GM12878 (cell line): Measurements from ENCODE around the gene GNG12. TPM values are rescaled to one million over a fixed set of nuclear protein-coding genes. Genes with fewer than 3 reads are reported as not detected.

Experiments
- ATAC-seq: fragments of 200-7000 bp; cut with Tn5 transposase; 3 replicates; pipeline ENCODE4 v1.9.1; 2020; ENCODE audit warnings: mild to moderate bottlenecking, moderate library complexity
- BruUV-seq: library from RNA; stranded (reverse); fragments of 400-500 nt; replicated peaks from 2 replicates; lab custom pipeline; 2021; lab: Mats Ljungman, UMichigan
- CTCF ChIA-PET: fragments of 300-600 bp; sonication (Branson Sonifier 250); formaldehyde crosslinking; extraction: SDS; loops from one replicate; lab custom pipeline; 2021; ENCODE audit warnings: inconsistent platforms; lab: Yijun Ruan, JAX
- POLR2A ChIA-PET: fragments of 350-600 bp; formaldehyde crosslinking; extraction: SDS; loops from one replicate; lab custom pipeline; 2021; ENCODE audit warnings: inconsistent platforms; lab: Charles Lee
- RAD21 ChIA-PET: fragments of 300-600 bp; sonication (Branson Sonifier 250); formaldehyde crosslinking; loops from one replicate; lab custom pipeline; 2023; ENCODE audit warnings: antibody characterized with exemption; ENCODE audit not compliant: unreplicated experiment; lab: Charles Lee
- SMC1A ChIA-PET: fragments of 300-600 bp; sonication (Branson Sonifier 250); formaldehyde crosslinking; loops from one replicate; lab custom pipeline; 2023; ENCODE audit not compliant: unreplicated experiment, uncharacterized antibody; lab: Charles Lee
- DNase-seq: peaks from one replicate; pipeline ENCODE4 v3.0.0-alpha.2; 2011; ENCODE audit warnings: low read depth, low spot score
- FAIRE-seq: peaks from 3 replicates; lab custom pipeline; 2011; peaks lifted over from hg19 to GRCh38; lab: Jason Lieb, UNC
- H2AFZ ChIP-seq: 2 replicates; pipeline ENCODE4 v1.6.0; 2011; ENCODE audit warnings: low read depth, low read length, control low read depth; ENCODE audit not compliant: control insufficient read depth
- H3K27ac ChIP-seq: 2 replicates; pipeline ENCODE4 v1.5.1; 2011; ENCODE audit warnings: control low read depth; ENCODE audit not compliant: control insufficient read depth, insufficient read depth
- H3K27me3 ChIP-seq, 2 experiments: replicated peaks in 1 of 2; 2 replicates each; pipeline versions ENCODE4 v1.6.0 to v1.6.1; 2011; ENCODE audit warnings: low read length in 1 of 2; ENCODE audit not compliant: control insufficient read depth in 2 of 2, insufficient read depth in 2 of 2
- H3K36me3 ChIP-seq, 2 experiments: 2 replicates each; pipeline ENCODE4 v1.5.1; 2011; ENCODE audit warnings: low read length in 1 of 2; ENCODE audit not compliant: control insufficient read depth in 2 of 2, insufficient read depth in 2 of 2
- H3K4me1 ChIP-seq: 2 replicates; pipeline ENCODE4 v1.6.1; 2011; ENCODE audit warnings: mild to moderate bottlenecking, low read length, moderate library complexity, mixed read lengths; ENCODE audit not compliant: control insufficient read depth, insufficient read depth
- H3K4me2 ChIP-seq: 2 replicates; pipeline ENCODE4 v1.6.0; 2011; ENCODE audit warnings: control low read depth; ENCODE audit not compliant: control insufficient read depth, insufficient read depth
- H3K4me3 ChIP-seq: fragments of 200-600 bp; sonication (generic); 2 replicates; pipeline ENCODE4 v1.5.1; 2016
- H3K79me2 ChIP-seq: 2 replicates; pipeline ENCODE4 v1.6.0; 2011; ENCODE audit warnings: low read length; ENCODE audit not compliant: control insufficient read depth, insufficient read depth
- H3K9ac ChIP-seq: 2 replicates; pipeline ENCODE4 v1.8.0; 2011; ENCODE audit warnings: low read length, control low read depth, mixed read lengths; ENCODE audit not compliant: control insufficient read depth, insufficient read depth
- H3K9me3 ChIP-seq: replicated peaks from 3 replicates; pipeline ENCODE4 v1.5.1; 2011; ENCODE audit warnings: mild to moderate bottlenecking, low read length; ENCODE audit not compliant: control insufficient read depth, insufficient read depth
- H4K20me1 ChIP-seq: 2 replicates; pipeline ENCODE4 v1.6.0; 2011; ENCODE audit not compliant: control insufficient read depth, insufficient read depth
- CBX3 ChIP-seq: fragments of 200-600 bp; sonication (generic); IDR thresholded peaks from 2 replicates; pipeline ENCODE4 v1.6.1; 2016; ENCODE audit warnings: low read depth, borderline replicate concordance
- CTCF ChIP-seq, 3 experiments: IDR thresholded peaks in 2 of 3; conservative IDR thresholded peaks in 1 of 3; 2 replicates each; pipeline ENCODE4 v1.5.1; 2011; ENCODE audit warnings: low read depth in 3 of 3, low read length in 3 of 3, mild to moderate bottlenecking in 3 of 3, control low read depth in 2 of 3, moderate library complexity in 2 of 3, inconsistent platforms in 1 of 3, mixed read lengths in 1 of 3; ENCODE audit not compliant: control insufficient read depth in 2 of 3, insufficient read depth in 1 of 3; ENCODE audit errors: extremely low read depth in 1 of 3
- ETV6 ChIP-seq, 2 experiments: fragments of 450-650 bp in 1 of 2; IDR thresholded peaks in 1 of 2; conservative IDR thresholded peaks in 1 of 2; 2 replicates each; pipeline ENCODE4 v1.6.1; 2014; ENCODE audit warnings: antibody characterized with exemption in 1 of 2, borderline replicate concordance in 1 of 2, low read depth in 1 of 2, mild to moderate bottlenecking in 1 of 2, moderate library complexity in 1 of 2
- IRF4 ChIP-seq: IDR thresholded peaks from 2 replicates; pipeline ENCODE4 v1.6.1; 2011; ENCODE audit warnings: low read depth, low read length
- MAX ChIP-seq: IDR thresholded peaks from 2 replicates; pipeline ENCODE4 v1.6.1; 2012; ENCODE audit warnings: low read depth, low read length, improper control_type of control experiment
- MEF2A ChIP-seq: IDR thresholded peaks from 2 replicates; pipeline ENCODE4 v1.6.1; 2011; ENCODE audit warnings: low read depth, mild to moderate bottlenecking, low read length, moderate library complexity; ENCODE audit not compliant: insufficient read depth
- RBBP5 ChIP-seq: fragments of 200-600 bp; sonication (generic); conservative IDR thresholded peaks from 2 replicates; pipeline ENCODE4 v1.6.1; 2016
- RELB ChIP-seq: fragments of 450-650 bp; IDR thresholded peaks from 2 replicates; pipeline ENCODE4 v1.6.1; 2017; ENCODE audit warnings: low read depth, mild to moderate bottlenecking, moderate library complexity
- REST ChIP-seq: IDR thresholded peaks from 2 replicates; pipeline ENCODE4 v1.6.1; 2012; ENCODE audit warnings: mild to moderate bottlenecking, low read depth, low read length
- SIX5 ChIP-seq: IDR thresholded peaks from 2 replicates; pipeline ENCODE4 v1.6.1; 2011; ENCODE audit warnings: mild to moderate bottlenecking, low read depth, low read length, moderate library complexity; ENCODE audit not compliant: severe bottlenecking
- SRF ChIP-seq, 2 experiments: IDR thresholded peaks; 2 replicates each; pipeline ENCODE4 v1.6.1; 2011; ENCODE audit warnings: low read depth in 2 of 2, low read length in 2 of 2, mild to moderate bottlenecking in 1 of 2, moderate library complexity in 1 of 2
- SUPT20H ChIP-seq: IDR thresholded peaks from 2 replicates; pipeline ENCODE4 v1.6.1; 2011; ENCODE audit warnings: low read depth, mild to moderate bottlenecking, low read length, moderate library complexity, borderline replicate concordance; ENCODE audit not compliant: control insufficient read depth
- WGBS: methylation state at CpG from one replicate; pipeline ENCODE4 v1.1.6; 2016; ENCODE audit warnings: low lambda C conversion rate; ENCODE audit not compliant: insufficient replicate concordance, insufficient coverage; ENCODE audit errors: missing lambda C conversion rate; 5-methylcytosine and 5-hydroxymethylcytosine counted together
- in situ Hi-C: fragments of 300-500 bp; cut with MboI; formaldehyde crosslinking; loops from 9 replicates; pipeline ENCODE4 v1.14.3; 2018; ENCODE audit warnings: mixed read lengths
- intact Hi-C: fragments of 100-400 bp; cut with micrococcal nuclease; formaldehyde crosslinking; loops from one replicate; pipeline ENCODE4 v1.14.2; 2022; ENCODE audit not compliant: unreplicated experiment
- polyA plus RNA-seq, 11 experiments: library from polyadenylated mRNA; depleted of rRNA in 4 of 11; unstranded in 6 of 11; stranded (reverse) in 5 of 11; fragments of >200 nt; fragmentation: Nextera tagmentation in 4 of 11; fragmentation: Illumina TruSeq in 1 of 11; extraction: Ambion mirVana in 4 of 11; extraction: Trizol in 1 of 11; gene quantifications; 1 replicate in 1 of 11; 2 replicates in 10 of 11; pipeline versions ENCODE4 v1.2.1 to v1.2.3, GENCODE V29; 2011 to 2016; ENCODE audit warnings: inconsistent platforms in 2 of 11, missing spikeins in 2 of 11, low read depth in 1 of 11
- total RNA-seq, 4 experiments: library from RNA; depleted of rRNA in 3 of 4; stranded (reverse); fragments of >200 nt in 3 of 4; fragmentation: Illumina TruSeq in 1 of 4; extraction: Trizol in 1 of 4; gene quantifications; 2 replicates each; pipeline versions ENCODE4 v1.2.1 to v1.2.3, GENCODE V29; 2013 to 2021

The GNG12 gene
- total and polyA plus RNA-seq, 10 of the 15 experiments (the other 5 are each of a cell fraction or from before 2014, with no cell fraction given) = 0.22 to 32.8 (median 0.35) TPM

GRCh38 chr1:67711158-67711854 lies 122.0 kb downstream of the GNG12 start:
- ChIA-PET CTCF (interaction anchor here (0.9 to 1.8 kb wide), 4 partner anchors 13 to 150 kb away, joined by 3 to 12 read pairs (median 4); no protein-coding TSS in a partner anchor), SMC1A (interaction anchor here (0.7 to 2.4 kb wide), 16 partner anchors 8 to 150 kb away, joined by 3 to 11 read pairs (median 4); no protein-coding TSS in a partner anchor), RAD21 (interaction anchor here (0.9 to 2.1 kb wide), 8 partner anchors 17 to 175 kb away, joined by 3 to 18 read pairs (median 4); no protein-coding TSS in a partner anchor), POLR2A (interaction anchor here (0.8 to 1.7 kb wide), 5 partner anchors 10 to 49 kb away, joined by 3 to 4 read pairs (median 3); no protein-coding TSS in a partner anchor)
- no TSS peak for BruUV-seq
- Histone ChIP-seq H3K79me2 (no peaks in the 10 kb centered on the region), H3K36me3 (no peaks in the 10 kb centered on the region), H3K9me3 (no peaks in the 10 kb centered on the region), H3K27me3 (no peaks in the 10 kb centered on the region), H3K9ac (no peak overlapping the region), H3K4me2 (no peak overlapping the region), H3K4me1 (no peaks in the 10 kb centered on the region), H3K27ac (no peak overlapping the region), H2AFZ (peak overlapping the region; percentile 58), H4K20me1 (no peaks in the 10 kb centered on the region), H3K4me3 (no peak overlapping the region)
- ATAC-seq = no peak
- intact Hi-C loops = no loop called here
- in situ Hi-C loops = no loop called here
- FAIRE-seq = no peak
- no peak for DNase-seq
- 28% methylated on average over 7 of the region's 7 CpGs for WGBS
- TF ChIP-seq SIX5 = no peak
- TF ChIP-seq IRF4 = no peak
- TF ChIP-seq CBX3 = no peak
- TF ChIP-seq RELB = no peak
- no peak for TF ChIP-seq MAX
- no peak for TF ChIP-seq REST
- TF ChIP-seq SRF (IDR thresholded peaks at IDR 0.05; ENCODE audit: low read depth in 2 of 2, low read length in 2 of 2) = no peak
- no peak for TF ChIP-seq SUPT20H
- no peak for TF ChIP-seq MEF2A
- TF ChIP-seq ETV6 (conservative IDR thresholded peaks at IDR 0.05 in 1 of 2, IDR thresholded peaks at IDR 0.05 in 1 of 2; ENCODE audit: borderline replicate concordance in 1 of 2, low read depth in 1 of 2) = no peak
- TF ChIP-seq RBBP5 = no peak
- no peak for TF ChIP-seq CTCF (IDR thresholded peaks at IDR 0.05 in 2 of 3, conservative IDR thresholded peaks at IDR 0.05 in 1 of 3; ENCODE audit: control insufficient read depth in 2 of 3, extremely low read depth in 1 of 3, insufficient read depth in 1 of 3, low read depth in 3 of 3, low read length in 3 of 3)
